ENCODE results near the gene LSM11. TPM values are rescaled to one million over a fixed set of nuclear protein-coding genes. Genes with fewer than 3 reads are reported as not detected.
A peak's percentile ranks its signal among the peaks of the same experiment; 100 is the strongest.
"Not testable (repeated sequence)": the region's sequence is repeated elsewhere in the genome, so short reads cannot be mapped to it uniquely, and the experiment has no call there.

Gene LSM11
- 3.0 and 4.1 TPM in 2 replicates for total RNA-seq

GRCh38 chr5:157743163-157744050 is at the start of gene LSM11:
Gene LSM11, plus strand, starts transcription at chr5:157743712. Its CDS starts 39 bp downstream, at chr5:157743751.
- H3K4me3 ChIP-seq (ENCODE audit: low read depth, low read length): peak within 1 kb of the TSS; percentile 75
- no peak for DNase-seq (ENCODE audit: low read depth)
- TF ChIP-seq CTCF (conservative IDR thresholded peaks at IDR 0.05; ENCODE audit: low read depth, low read length): peak; percentile 98

- not testable (repeated sequence) for DNase-seq (ENCODE audit: low read depth); H3K4me3 ChIP-seq (ENCODE audit: low read depth, low read length)
These were observed 49.7 kb upstream of the LSM11 start for GRCh38 chr5:157693816-157694215.

- not testable (repeated sequence) for DNase-seq (ENCODE audit: low read depth); H3K4me3 ChIP-seq (ENCODE audit: low read depth, low read length)
These were observed 47.4 kb upstream of the LSM11 start for GRCh38 chr5:157696154-157696553.

- H3K4me3 ChIP-seq (ENCODE audit: low read depth, low read length); DNase-seq (ENCODE audit: low read depth): not testable (repeated sequence)
These were observed 44.8 kb upstream of the LSM11 start for GRCh38 chr5:157698674-157699073.

GRCh38 chr5:157703736-157704135 is 39.8 kb upstream of the LSM11 start:
- DNase-seq (ENCODE audit: low read depth): peak; percentile 49
- no peak overlapping the region for H3K4me3 ChIP-seq (ENCODE audit: low read depth, low read length)
- TF ChIP-seq CTCF (conservative IDR thresholded peaks at IDR 0.05; ENCODE audit: low read depth, low read length): no peak

GRCh38 chr5:157708866-157709265 is 34.6 kb upstream of the LSM11 start:
- no peak overlapping the region for H3K4me3 ChIP-seq (ENCODE audit: low read depth, low read length)
- DNase-seq (ENCODE audit: low read depth): no peak
- no peak for TF ChIP-seq CTCF (conservative IDR thresholded peaks at IDR 0.05; ENCODE audit: low read depth, low read length)

GRCh38 chr5:157709346-157709745 is 34.2 kb upstream of the LSM11 start:
- DNase-seq (ENCODE audit: low read depth): no peak
- no peak for TF ChIP-seq CTCF (conservative IDR thresholded peaks at IDR 0.05; ENCODE audit: low read depth, low read length)
- H3K4me3 ChIP-seq (ENCODE audit: low read depth, low read length): no peak overlapping the region

- no peak for TF ChIP-seq CTCF (conservative IDR thresholded peaks at IDR 0.05; ENCODE audit: low read depth, low read length)
- no peak for DNase-seq (ENCODE audit: low read depth)
- H3K4me3 ChIP-seq (ENCODE audit: low read depth, low read length): no peak overlapping the region
These were observed 33.1 kb upstream of the LSM11 start for GRCh38 chr5:157710431-157710830.

Measured in epithelial cell of proximal tubule (primary cell).